ENCODE data around the gene SREBF1. TPM values are rescaled to one million over a fixed set of nuclear protein-coding genes. Genes with fewer than 3 reads are reported as not detected.
A peak's percentile ranks its signal among the peaks of the same experiment; 100 is the strongest.

SREBF1 gene
- total RNA-seq, 1 donor from 2014 or later: 84.0 TPM

- H3K4me3 ChIP-seq: no peak overlapping the region
- no peak overlapping the region for H3K27ac ChIP-seq
- H3K27me3 ChIP-seq: no peaks in the 10 kb centered on the region
- no peak for DNase-seq (ENCODE audit: extremely low spot score in 2 of 2)
- H3K4me1 ChIP-seq: peaks cover 12% of the 10 kb centered on the region
- peaks cover 0 to 52% of the 10 kb centered on the region in 2 donors for H3K36me3 ChIP-seq
- no peaks in the 10 kb centered on the region for H3K9me3 ChIP-seq
- TF ChIP-seq CTCF (IDR thresholded peaks at IDR 0.05): no peak
- no peak for TF ChIP-seq POLR2AphosphoS5 (IDR thresholded peaks at IDR 0.05; ENCODE audit: insufficient read depth in 1 of 2, low read depth in 1 of 2)
- TF ChIP-seq POLR2A (IDR thresholded peaks at IDR 0.05): no peak
- intact Hi-C loops (cut with DNase I): no loop called here
Measured at GRCh38 chr17:17797119-17797809, 39.5 kb downstream of the SREBF1 start.

GRCh38 chr17:17796787-17797061 is 40.1 kb downstream of the SREBF1 start:
- no peak for DNase-seq (ENCODE audit: extremely low spot score in 2 of 2)
- H3K27ac ChIP-seq: no peak overlapping the region
- intact Hi-C loops (cut with DNase I): no loop called here
- no peaks in the 10 kb centered on the region for H3K27me3 ChIP-seq
- peaks cover 17% of the 10 kb centered on the region for H3K4me1 ChIP-seq
- no peak overlapping the region for H3K4me3 ChIP-seq
- H3K36me3 ChIP-seq: peaks cover 0 to 52% of the 10 kb centered on the region in 2 donors
- H3K9me3 ChIP-seq: no peaks in the 10 kb centered on the region
- TF ChIP-seq POLR2A (IDR thresholded peaks at IDR 0.05) (no peak), CTCF (IDR thresholded peaks at IDR 0.05) (no peak), POLR2AphosphoS5 (IDR thresholded peaks at IDR 0.05; ENCODE audit: insufficient read depth in 1 of 2, low read depth in 1 of 2) (no peak)

GRCh38 chr17:17795946-17796786 is 40.6 kb downstream of the SREBF1 start:
- Histone ChIP-seq H3K36me3 (peaks cover 0 to 52% of the 10 kb centered on the region in 2 donors), H3K27ac (no peak overlapping the region)
- no peak for TF ChIP-seq POLR2A (IDR thresholded peaks at IDR 0.05)
- TF ChIP-seq POLR2AphosphoS5 (IDR thresholded peaks at IDR 0.05; ENCODE audit: insufficient read depth in 1 of 2, low read depth in 1 of 2): no peak
- TF ChIP-seq CTCF (IDR thresholded peaks at IDR 0.05): no peak

GRCh38 chr17:17795296-17795695 is 41.5 kb downstream of the SREBF1 start:
- Histone ChIP-seq H3K27me3 (no peaks in the 10 kb centered on the region), H3K4me1 (peaks cover 32% of the 10 kb centered on the region), H3K9me3 (no peaks in the 10 kb centered on the region), H3K27ac (no peak overlapping the region), H3K4me3 (no peak overlapping the region), H3K36me3 (peaks cover 0 to 52% of the 10 kb centered on the region in 2 donors)
- DNase-seq (ENCODE audit: extremely low spot score in 2 of 2): no peak
- TF ChIP-seq POLR2A (IDR thresholded peaks at IDR 0.05) (no peak), CTCF (IDR thresholded peaks at IDR 0.05) (no peak), POLR2AphosphoS5 (IDR thresholded peaks at IDR 0.05; ENCODE audit: insufficient read depth in 1 of 2, low read depth in 1 of 2) (no peak)
- intact Hi-C loops (cut with DNase I): no loop called here

More at GRCh38 chr17:17795946-17796786, 40.6 kb downstream of the SREBF1 start:
- no peaks in the 10 kb centered on the region for H3K9me3 ChIP-seq
- no peaks in the 10 kb centered on the region for H3K27me3 ChIP-seq
- H3K4me3 ChIP-seq: no peak overlapping the region
- peaks cover 23% of the 10 kb centered on the region for H3K4me1 ChIP-seq
- DNase-seq (ENCODE audit: extremely low spot score in 2 of 2): no peak
- intact Hi-C loops (cut with DNase I): no loop called here

- H3K27ac ChIP-seq: no peak overlapping the region
- DNase-seq (ENCODE audit: extremely low spot score in 2 of 2): no peak
- H3K9me3 ChIP-seq: no peaks in the 10 kb centered on the region
- H3K36me3 ChIP-seq: peaks cover 0 to 52% of the 10 kb centered on the region in 2 donors
- no peak overlapping the region for H3K4me3 ChIP-seq
- no peaks in the 10 kb centered on the region for H3K27me3 ChIP-seq
- intact Hi-C loops (cut with DNase I): no loop called here
- TF ChIP-seq POLR2AphosphoS5 (IDR thresholded peaks at IDR 0.05; ENCODE audit: insufficient read depth in 1 of 2, low read depth in 1 of 2): peak in 1 of 2 donors; percentile 19
- TF ChIP-seq CTCF (IDR thresholded peaks at IDR 0.05): no peak
- no peak for TF ChIP-seq POLR2A (IDR thresholded peaks at IDR 0.05)
- peaks cover 41% of the 10 kb centered on the region for H3K4me1 ChIP-seq
Measured at GRCh38 chr17:17794382-17794781, 42.4 kb downstream of the SREBF1 start.
